Measurements from ENCODE around the gene CALHM6.

Gene CALHM6

DNA sequence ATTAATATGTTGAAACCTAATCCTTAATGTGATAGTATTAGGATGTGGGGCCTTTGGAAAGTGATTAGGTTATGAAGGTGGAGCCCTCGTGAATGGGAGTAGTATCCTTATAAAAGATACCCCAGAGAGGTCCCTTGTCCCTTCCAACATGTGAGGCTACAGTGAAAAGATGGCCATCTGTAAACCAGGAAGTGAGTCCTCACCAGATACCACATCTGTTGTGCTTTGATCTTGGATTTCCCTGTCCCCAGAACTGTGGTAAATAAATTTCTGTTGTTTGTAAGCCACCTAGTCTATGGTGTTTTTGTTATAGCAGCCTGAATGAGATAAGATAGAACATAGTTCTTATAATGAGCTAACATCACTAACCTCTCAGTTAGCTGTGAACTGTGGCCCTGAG, 16.6 kb upstream of the CALHM6 start:
- H3K4me3 ChIP-seq (ENCODE audit: low read length in 2 of 2), result no peak overlapping the region
- H3K4me1 ChIP-seq (ENCODE audit: control insufficient read depth in 2 of 2, insufficient read depth in 2 of 2, low read length in 2 of 2), result peaks cover 0 to 3% of the 10 kb centered on the region in 2 donors
- no peak overlapping the region for H3K27ac ChIP-seq (ENCODE audit: low read depth in 2 of 2, low read length in 2 of 2)
- no peak overlapping the region for H3K9ac ChIP-seq (ENCODE audit: low read depth in 1 of 2, low read length in 2 of 2)
- no peaks in the 10 kb centered on the region for H3K9me3 ChIP-seq (ENCODE audit: control insufficient read depth in 2 of 2, low read length in 2 of 2)
- H3K27me3 ChIP-seq (ENCODE audit: control insufficient read depth in 2 of 2, insufficient read depth in 2 of 2, low read length in 2 of 2), result no peaks in the 10 kb centered on the region
- no peaks in the 10 kb centered on the region for H3K36me3 ChIP-seq (ENCODE audit: control insufficient read depth in 2 of 2, insufficient read depth in 2 of 2, low read length in 2 of 2)

DNA sequence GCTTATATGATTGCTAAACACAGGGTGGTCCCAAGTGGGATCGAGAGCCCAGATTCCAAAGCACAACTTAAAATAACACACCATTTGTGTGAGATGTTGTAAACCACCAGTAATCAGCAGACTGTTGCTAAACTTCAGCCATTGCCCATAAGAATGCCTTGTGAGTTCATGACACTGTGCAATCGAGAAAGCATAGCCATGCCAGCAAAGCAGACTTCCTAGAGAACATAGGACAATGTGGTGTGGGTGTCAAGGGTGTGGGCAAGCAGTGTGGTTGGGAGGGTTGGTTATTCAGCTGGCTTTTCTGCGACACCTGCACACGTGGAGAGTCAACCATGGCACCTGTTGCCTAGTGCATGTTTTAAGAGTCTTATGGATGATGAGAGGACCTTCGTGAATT, 16.1 kb upstream of the CALHM6 start:
- no peak overlapping the region for H3K9ac ChIP-seq (ENCODE audit: low read depth in 1 of 2, low read length in 2 of 2)
- H3K27ac ChIP-seq (ENCODE audit: low read depth in 2 of 2, low read length in 2 of 2), result no peak overlapping the region
- H3K4me3 ChIP-seq (ENCODE audit: low read length in 2 of 2), result no peak overlapping the region
- H3K36me3 ChIP-seq (ENCODE audit: control insufficient read depth in 2 of 2, insufficient read depth in 2 of 2, low read length in 2 of 2), result no peaks in the 10 kb centered on the region
- H3K27me3 ChIP-seq (ENCODE audit: control insufficient read depth in 2 of 2, insufficient read depth in 2 of 2, low read length in 2 of 2), result no peaks in the 10 kb centered on the region
- no peaks in the 10 kb centered on the region for H3K9me3 ChIP-seq (ENCODE audit: control insufficient read depth in 2 of 2, low read length in 2 of 2)
- H3K4me1 ChIP-seq (ENCODE audit: control insufficient read depth in 2 of 2, insufficient read depth in 2 of 2, low read length in 2 of 2), result peaks cover 0 to 3% of the 10 kb centered on the region in 2 donors

DNA sequence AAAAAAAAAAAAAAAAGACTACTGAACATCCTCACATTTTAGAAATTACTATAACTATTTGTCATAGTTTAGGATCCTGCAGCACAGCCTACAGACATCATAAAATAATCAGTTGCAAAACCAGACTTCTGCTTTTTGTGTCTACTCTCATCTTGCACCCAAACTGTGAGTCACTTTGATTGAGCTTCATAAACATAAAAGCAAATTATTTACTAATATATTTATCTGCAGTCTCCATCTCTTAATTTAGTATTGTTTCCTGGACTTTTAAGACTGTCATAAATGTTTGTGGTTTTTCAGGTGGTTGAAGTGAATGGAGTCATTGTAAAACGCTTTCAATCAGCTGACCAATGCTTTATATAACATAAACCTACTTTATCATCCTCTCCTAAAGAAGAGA, 14.8 kb upstream of the CALHM6 start:
- H3K27me3 ChIP-seq (ENCODE audit: control insufficient read depth in 2 of 2, insufficient read depth in 2 of 2, low read length in 2 of 2), result no peaks in the 10 kb centered on the region
- no peak overlapping the region for H3K27ac ChIP-seq (ENCODE audit: low read depth in 2 of 2, low read length in 2 of 2)
- H3K4me1 ChIP-seq (ENCODE audit: control insufficient read depth in 2 of 2, insufficient read depth in 2 of 2, low read length in 2 of 2), result peaks cover 0 to 3% of the 10 kb centered on the region in 2 donors
- no peaks in the 10 kb centered on the region for H3K36me3 ChIP-seq (ENCODE audit: control insufficient read depth in 2 of 2, insufficient read depth in 2 of 2, low read length in 2 of 2)
- no peak overlapping the region for H3K4me3 ChIP-seq (ENCODE audit: low read length in 2 of 2)
- no peaks in the 10 kb centered on the region for H3K9me3 ChIP-seq (ENCODE audit: control insufficient read depth in 2 of 2, low read length in 2 of 2)
- no peak overlapping the region for H3K9ac ChIP-seq (ENCODE audit: low read depth in 1 of 2, low read length in 2 of 2)

DNA sequence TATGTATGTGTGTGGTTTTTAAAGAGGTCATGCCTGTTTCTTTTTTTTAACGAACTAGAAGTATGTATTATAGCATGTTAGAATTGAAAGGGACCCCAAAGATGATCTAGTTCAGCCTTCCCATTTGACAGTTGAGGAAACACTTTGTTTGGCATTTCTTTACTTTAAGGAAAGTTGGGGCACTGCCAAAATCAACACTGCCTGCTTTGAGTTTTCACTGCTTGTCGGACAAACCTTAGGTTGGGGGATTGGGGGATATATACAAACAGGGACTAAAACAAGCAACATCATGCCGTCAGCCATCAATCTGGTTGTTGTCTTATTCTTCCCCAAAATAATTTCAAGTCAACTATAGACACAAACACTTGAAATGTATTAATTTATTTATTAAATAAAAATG, 14.1 kb upstream of the CALHM6 start:
- no peaks in the 10 kb centered on the region for H3K36me3 ChIP-seq (ENCODE audit: control insufficient read depth in 2 of 2, insufficient read depth in 2 of 2, low read length in 2 of 2)
- no peaks in the 10 kb centered on the region for H3K27me3 ChIP-seq (ENCODE audit: control insufficient read depth in 2 of 2, insufficient read depth in 2 of 2, low read length in 2 of 2)
- H3K9ac ChIP-seq (ENCODE audit: low read depth in 1 of 2, low read length in 2 of 2), result no peak overlapping the region
- H3K27ac ChIP-seq (ENCODE audit: low read depth in 2 of 2, low read length in 2 of 2), result no peak overlapping the region
- peaks cover 0 to 3% of the 10 kb centered on the region in 2 donors for H3K4me1 ChIP-seq (ENCODE audit: control insufficient read depth in 2 of 2, insufficient read depth in 2 of 2, low read length in 2 of 2)
- no peaks in the 10 kb centered on the region for H3K9me3 ChIP-seq (ENCODE audit: control insufficient read depth in 2 of 2, low read length in 2 of 2)
- H3K4me3 ChIP-seq (ENCODE audit: low read length in 2 of 2), result no peak overlapping the region

DNA sequence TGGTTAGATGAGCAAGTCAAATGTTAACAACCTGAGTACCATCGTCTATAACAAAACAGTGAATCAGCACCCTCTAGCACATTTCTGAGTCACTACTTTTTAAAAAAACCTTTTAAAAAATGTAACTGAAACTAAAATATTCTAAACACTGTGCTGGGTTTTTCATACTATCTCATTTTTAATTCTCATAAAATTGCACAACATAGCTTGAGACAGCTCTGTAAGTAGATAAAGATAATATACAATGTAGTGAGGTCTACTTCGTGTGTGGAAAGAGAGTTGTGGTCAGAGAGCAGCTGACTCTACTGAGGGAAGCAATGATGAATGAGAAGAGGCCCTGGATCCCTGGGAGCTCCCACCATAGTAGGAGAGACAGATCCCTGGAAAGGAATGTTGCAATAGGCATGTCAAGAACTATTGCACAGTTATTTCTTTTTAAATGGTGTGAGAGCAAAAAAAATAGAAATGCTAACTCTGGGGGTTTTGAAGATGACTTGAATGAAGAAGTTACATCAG, 13.6 kb upstream of the CALHM6 start:
- Histone ChIP-seq H3K9me3 (ENCODE audit: control insufficient read depth in 2 of 2, low read length in 2 of 2) (no peaks in the 10 kb centered on the region), H3K27ac (ENCODE audit: low read depth in 2 of 2, low read length in 2 of 2) (no peak overlapping the region), H3K27me3 (ENCODE audit: control insufficient read depth in 2 of 2, insufficient read depth in 2 of 2, low read length in 2 of 2) (no peaks in the 10 kb centered on the region), H3K9ac (ENCODE audit: low read depth in 1 of 2, low read length in 2 of 2) (no peak overlapping the region), H3K4me1 (ENCODE audit: control insufficient read depth in 2 of 2, insufficient read depth in 2 of 2, low read length in 2 of 2) (peaks cover 0 to 3% of the 10 kb centered on the region in 2 donors), H3K4me3 (ENCODE audit: low read length in 2 of 2) (no peak overlapping the region), H3K36me3 (ENCODE audit: control insufficient read depth in 2 of 2, insufficient read depth in 2 of 2, low read length in 2 of 2) (no peaks in the 10 kb centered on the region)

DNA sequence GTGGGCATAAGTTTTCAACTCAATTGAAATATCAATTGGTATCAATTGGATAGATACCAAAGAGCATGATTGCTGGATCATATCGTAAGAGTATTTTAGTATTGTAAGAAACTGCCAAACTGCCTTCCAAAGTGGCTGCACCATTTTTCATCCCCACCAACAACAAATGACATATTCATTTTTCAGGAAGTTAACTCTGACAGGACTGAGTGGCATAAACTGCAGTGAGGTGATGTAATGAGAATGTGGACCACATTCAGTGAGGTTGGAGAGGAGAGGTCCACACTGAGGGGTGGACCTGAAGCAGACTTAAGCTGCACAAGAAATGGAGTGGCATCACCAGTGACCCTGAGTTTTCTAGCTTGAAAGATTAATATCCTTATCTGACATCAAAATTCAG, 11.6 kb upstream of the CALHM6 start:
- Histone ChIP-seq H3K9me3 (ENCODE audit: control insufficient read depth in 2 of 2, low read length in 2 of 2) (no peaks in the 10 kb centered on the region), H3K9ac (ENCODE audit: low read depth in 1 of 2, low read length in 2 of 2) (no peak overlapping the region), H3K27ac (ENCODE audit: low read depth in 2 of 2, low read length in 2 of 2) (no peak overlapping the region), H3K4me1 (ENCODE audit: control insufficient read depth in 2 of 2, insufficient read depth in 2 of 2, low read length in 2 of 2) (peaks cover 0 to 3% of the 10 kb centered on the region in 2 donors), H3K36me3 (ENCODE audit: control insufficient read depth in 2 of 2, insufficient read depth in 2 of 2, low read length in 2 of 2) (no peaks in the 10 kb centered on the region), H3K4me3 (ENCODE audit: low read length in 2 of 2) (no peak overlapping the region), H3K27me3 (ENCODE audit: control insufficient read depth in 2 of 2, insufficient read depth in 2 of 2, low read length in 2 of 2) (no peaks in the 10 kb centered on the region)

DNA sequence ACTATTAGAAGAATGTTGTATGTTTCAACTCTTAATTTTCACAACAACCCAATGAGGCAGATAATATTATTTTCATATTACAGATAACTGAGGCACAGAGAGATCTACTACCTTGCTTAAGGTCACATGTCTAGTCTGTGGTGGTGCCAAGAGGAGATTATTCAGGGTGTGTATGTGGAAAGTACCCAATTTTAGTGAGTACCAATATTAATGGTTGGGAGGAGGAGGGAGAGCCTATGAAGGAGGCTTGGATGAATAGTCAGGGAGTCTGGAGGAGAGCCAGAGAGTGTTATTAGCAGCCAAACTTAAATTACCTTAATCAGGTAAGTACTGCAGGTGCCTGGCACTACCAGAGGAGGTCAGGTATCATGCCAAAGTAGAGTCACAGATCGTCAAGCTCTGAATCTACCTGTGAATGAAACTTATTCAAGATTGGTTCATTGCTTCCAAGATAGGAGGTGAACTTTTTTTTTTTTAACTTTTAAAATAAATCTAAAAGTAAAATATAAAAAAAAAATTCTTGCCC, 10.9 kb upstream of the CALHM6 start:
- H3K4me1 ChIP-seq (ENCODE audit: control insufficient read depth in 2 of 2, insufficient read depth in 2 of 2, low read length in 2 of 2), result peaks cover 0 to under 1% of the 10 kb centered on the region in 2 donors
- H3K9me3 ChIP-seq (ENCODE audit: control insufficient read depth in 2 of 2, low read length in 2 of 2), result no peaks in the 10 kb centered on the region
- no peaks in the 10 kb centered on the region for H3K36me3 ChIP-seq (ENCODE audit: control insufficient read depth in 2 of 2, insufficient read depth in 2 of 2, low read length in 2 of 2)
- no peak overlapping the region for H3K4me3 ChIP-seq (ENCODE audit: low read length in 2 of 2)
- H3K27me3 ChIP-seq (ENCODE audit: control insufficient read depth in 2 of 2, insufficient read depth in 2 of 2, low read length in 2 of 2), result no peaks in the 10 kb centered on the region
- no peak overlapping the region for H3K9ac ChIP-seq (ENCODE audit: low read depth in 1 of 2, low read length in 2 of 2)
- H3K27ac ChIP-seq (ENCODE audit: low read depth in 2 of 2, low read length in 2 of 2), result no peak overlapping the region

DNA sequence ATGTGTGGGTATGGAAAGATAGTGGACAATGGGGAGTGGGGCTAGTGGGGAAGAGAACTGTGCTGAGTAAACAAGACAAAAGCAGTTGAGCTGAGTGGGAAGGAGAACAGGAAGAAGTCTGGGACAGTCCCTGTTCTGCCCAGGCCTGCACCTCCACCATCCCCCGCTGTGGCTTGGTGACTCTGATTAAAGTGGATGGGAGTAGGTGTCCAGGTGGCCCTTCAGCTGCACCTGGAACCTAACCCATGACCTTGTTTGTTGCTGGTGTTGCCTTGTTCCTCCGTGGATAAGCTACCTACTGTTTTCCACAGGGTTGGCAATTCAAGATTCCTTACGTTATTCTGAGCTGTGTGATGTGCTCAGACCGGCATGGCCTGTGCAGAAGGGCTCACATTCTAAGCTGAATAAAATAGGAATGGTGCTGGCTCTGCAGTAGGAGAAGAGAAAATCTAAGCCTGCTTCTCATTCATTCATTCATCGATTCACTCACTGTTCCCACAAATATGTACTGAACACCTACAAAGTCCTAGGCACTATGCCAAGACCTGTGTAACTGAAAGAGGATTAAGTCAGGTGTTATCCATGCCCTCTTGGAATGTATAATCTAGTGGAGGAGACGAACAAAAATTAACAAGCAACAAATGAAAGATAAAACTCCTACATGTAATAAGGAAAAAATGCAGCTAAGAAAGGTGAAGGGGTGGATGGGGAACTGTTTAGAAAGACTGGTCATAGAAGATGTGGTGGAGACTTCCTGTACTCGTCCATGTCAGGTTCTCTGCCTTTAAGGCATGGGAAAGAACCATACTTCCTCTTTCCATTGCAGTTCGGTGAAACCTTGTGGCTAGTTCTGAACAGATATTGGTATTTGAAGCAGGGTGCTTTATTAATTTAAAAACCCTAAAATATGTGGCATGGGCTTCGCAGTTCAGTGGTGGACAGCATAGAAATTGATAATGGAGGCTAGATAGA, 10.1 kb upstream of the CALHM6 start:
- H3K4me1 ChIP-seq (ENCODE audit: control insufficient read depth in 2 of 2, insufficient read depth in 2 of 2, low read length in 2 of 2), result no peaks in the 10 kb centered on the region
- H3K36me3 ChIP-seq (ENCODE audit: control insufficient read depth in 2 of 2, insufficient read depth in 2 of 2, low read length in 2 of 2), result no peaks in the 10 kb centered on the region
- H3K27ac ChIP-seq (ENCODE audit: low read depth in 2 of 2, low read length in 2 of 2), result no peak overlapping the region
- H3K4me3 ChIP-seq (ENCODE audit: low read length in 2 of 2), result no peak overlapping the region
- no peaks in the 10 kb centered on the region for H3K9me3 ChIP-seq (ENCODE audit: control insufficient read depth in 2 of 2, low read length in 2 of 2)
- H3K27me3 ChIP-seq (ENCODE audit: control insufficient read depth in 2 of 2, insufficient read depth in 2 of 2, low read length in 2 of 2), result no peaks in the 10 kb centered on the region
- H3K9ac ChIP-seq (ENCODE audit: low read depth in 1 of 2, low read length in 2 of 2), result no peak overlapping the region

DNA sequence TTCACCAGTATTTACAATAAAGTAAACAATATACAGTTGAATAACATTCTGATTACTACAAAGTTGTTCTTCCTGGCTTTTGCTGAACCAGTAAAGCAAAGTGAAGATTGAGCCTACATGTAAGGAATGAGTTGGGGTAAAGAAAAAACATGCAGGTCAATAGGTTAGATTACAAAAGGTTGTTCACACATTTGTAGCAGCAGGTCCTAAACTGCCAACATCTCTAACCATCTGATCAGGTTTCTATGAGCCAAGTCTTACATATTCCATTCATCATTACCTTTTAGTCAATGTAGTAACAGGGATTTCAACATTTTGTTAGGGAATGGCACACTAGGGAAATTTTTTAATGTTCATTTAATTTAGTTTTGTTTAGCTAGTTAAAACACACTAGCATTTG, 9.3 kb upstream of the CALHM6 start:
- Histone ChIP-seq H3K36me3 (ENCODE audit: control insufficient read depth in 2 of 2, insufficient read depth in 2 of 2, low read length in 2 of 2) (no peaks in the 10 kb centered on the region), H3K9ac (ENCODE audit: low read depth in 1 of 2, low read length in 2 of 2) (no peak overlapping the region), H3K4me3 (ENCODE audit: low read length in 2 of 2) (no peak overlapping the region), H3K27ac (ENCODE audit: low read depth in 2 of 2, low read length in 2 of 2) (no peak overlapping the region), H3K4me1 (ENCODE audit: control insufficient read depth in 2 of 2, insufficient read depth in 2 of 2, low read length in 2 of 2) (no peaks in the 10 kb centered on the region), H3K27me3 (ENCODE audit: control insufficient read depth in 2 of 2, insufficient read depth in 2 of 2, low read length in 2 of 2) (no peaks in the 10 kb centered on the region), H3K9me3 (ENCODE audit: control insufficient read depth in 2 of 2, low read length in 2 of 2) (no peaks in the 10 kb centered on the region)

DNA sequence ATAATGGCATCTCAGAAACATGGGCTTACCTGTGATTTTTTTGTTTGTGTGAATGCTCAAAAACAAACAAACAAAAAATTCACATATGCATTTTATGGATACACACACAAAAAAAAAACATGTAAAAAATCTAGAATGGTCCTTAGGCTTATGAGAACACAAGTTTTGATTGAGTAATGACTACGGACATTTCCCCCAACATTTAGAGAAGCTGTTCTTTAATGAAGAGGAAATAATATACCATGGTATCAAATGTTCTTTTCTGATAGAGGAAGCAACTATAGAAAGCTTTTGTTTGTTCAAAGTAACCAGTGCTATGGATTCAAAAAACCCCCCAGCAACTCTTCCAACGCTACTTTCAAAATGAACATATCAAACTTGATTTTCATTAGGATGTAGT, 8.6 kb upstream of the CALHM6 start:
- H3K36me3 ChIP-seq (ENCODE audit: control insufficient read depth in 2 of 2, insufficient read depth in 2 of 2, low read length in 2 of 2), result no peaks in the 10 kb centered on the region
- H3K27me3 ChIP-seq (ENCODE audit: control insufficient read depth in 2 of 2, insufficient read depth in 2 of 2, low read length in 2 of 2), result no peaks in the 10 kb centered on the region
- H3K9ac ChIP-seq (ENCODE audit: low read depth in 1 of 2, low read length in 2 of 2), result no peak overlapping the region
- H3K4me1 ChIP-seq (ENCODE audit: control insufficient read depth in 2 of 2, insufficient read depth in 2 of 2, low read length in 2 of 2), result no peaks in the 10 kb centered on the region
- H3K9me3 ChIP-seq (ENCODE audit: control insufficient read depth in 2 of 2, low read length in 2 of 2), result no peaks in the 10 kb centered on the region
- H3K27ac ChIP-seq (ENCODE audit: low read depth in 2 of 2, low read length in 2 of 2), result no peak overlapping the region
- H3K4me3 ChIP-seq (ENCODE audit: low read length in 2 of 2), result no peak overlapping the region

All from mucosa of rectum (tissue), 2 donors.